Stomach smooth muscle (tissue), 2 donors: Measurements from ENCODE around the gene TMIE.
"Not testable (repeated sequence)": the region's sequence is repeated elsewhere in the genome, so short reads cannot be mapped to it uniquely, and the experiment has no call there.

Experiments used
- H3K27ac ChIP-seq: one replicate; pipeline ENCODE4 v1.7.0; 2013; ENCODE audit warnings: mild to moderate bottlenecking, low read length, inconsistent platforms
- H3K27me3 ChIP-seq, 2 donors: one replicate each; pipeline ENCODE4 v1.7.0; 2013; ENCODE audit warnings: low read length in 2 of 2; ENCODE audit not compliant: insufficient read depth in 2 of 2, control insufficient read depth in 1 of 2
- H3K36me3 ChIP-seq, 2 donors: one replicate each; pipeline ENCODE4 v1.7.0; 2013; ENCODE audit warnings: low read length in 2 of 2; ENCODE audit not compliant: control insufficient read depth in 2 of 2, insufficient read depth in 2 of 2
- H3K4me1 ChIP-seq: one replicate; pipeline ENCODE4 v1.7.0; 2013; ENCODE audit warnings: low read length; ENCODE audit not compliant: control insufficient read depth, insufficient read depth
- H3K4me3 ChIP-seq, 2 donors: one replicate each; pipeline ENCODE4 v1.7.0; 2013; ENCODE audit warnings: low read length in 2 of 2
- H3K9ac ChIP-seq, 2 donors: one replicate each; pipeline ENCODE4 v1.7.0; 2013; ENCODE audit warnings: low read length in 2 of 2, mild to moderate bottlenecking in 1 of 2
- H3K9me3 ChIP-seq, 2 donors: one replicate each; pipeline ENCODE4 v1.7.0; 2013; ENCODE audit warnings: low read length in 2 of 2; ENCODE audit not compliant: control insufficient read depth in 2 of 2
- donor health status: healthy.
- donor health status: Pancreatic carcinoma.

TMIE gene

DNA sequence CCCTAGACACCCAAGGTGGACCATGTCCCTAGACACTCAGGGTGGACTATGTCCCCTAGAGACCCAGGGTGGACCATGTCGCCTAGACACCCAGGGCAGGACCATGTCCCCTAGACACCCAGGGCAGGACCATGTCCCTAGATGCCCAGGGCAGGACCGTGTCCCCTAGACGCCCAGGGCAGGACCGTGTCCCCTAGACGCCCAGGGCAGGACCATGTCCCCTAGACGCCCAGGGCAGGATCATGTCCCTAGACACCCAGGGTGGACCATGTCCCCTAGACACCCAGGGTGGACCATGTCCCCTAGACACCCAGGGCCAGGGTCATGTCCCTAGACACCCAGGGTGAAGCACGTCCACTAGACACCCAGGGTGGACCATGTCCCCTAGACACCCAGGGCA, 3.2 kb downstream of the TMIE start:
- H3K4me1 ChIP-seq = peaks cover 25% of the 10 kb centered on the region
- H3K9me3 ChIP-seq, H3K9ac ChIP-seq, H3K27ac ChIP-seq, H3K36me3 ChIP-seq, H3K4me3 ChIP-seq: not testable (repeated sequence)
- peaks cover 2 to 17% of the 10 kb centered on the region in 2 donors for H3K27me3 ChIP-seq

DNA sequence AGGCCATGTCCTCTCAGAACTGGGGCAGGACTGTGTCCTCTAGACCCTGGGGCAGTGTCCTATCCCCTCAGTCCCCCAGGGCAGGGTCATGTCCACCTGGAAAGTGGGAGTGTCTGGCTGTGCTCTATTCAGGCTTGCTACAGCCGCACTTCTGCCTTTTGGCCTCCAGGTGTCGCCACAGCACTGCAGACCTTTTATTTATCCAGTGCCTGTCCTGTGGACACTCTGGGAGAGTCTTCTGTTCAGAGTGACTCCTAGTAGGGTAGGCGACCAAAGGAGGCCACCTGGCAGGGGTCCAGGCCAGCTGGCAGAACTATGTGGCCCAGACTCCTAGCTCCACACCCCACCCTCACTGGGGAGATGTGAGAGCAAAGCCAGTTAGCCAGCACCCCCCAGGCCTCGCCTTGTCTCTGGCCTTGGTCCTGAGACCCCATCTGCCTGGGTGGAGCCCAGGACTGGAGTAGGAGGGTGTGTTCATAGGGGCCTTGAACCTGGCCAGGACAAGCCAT, 3.9 kb downstream of the TMIE start:
- no peak overlapping the region for H3K27ac ChIP-seq
- no peaks in the 10 kb centered on the region for H3K9me3 ChIP-seq
- no peak overlapping the region for H3K4me3 ChIP-seq
- H3K9ac ChIP-seq = no peak overlapping the region
- no peaks in the 10 kb centered on the region for H3K36me3 ChIP-seq
- H3K4me1 ChIP-seq = peaks cover 22% of the 10 kb centered on the region
- peaks cover 2 to 17% of the 10 kb centered on the region in 2 donors for H3K27me3 ChIP-seq

DNA sequence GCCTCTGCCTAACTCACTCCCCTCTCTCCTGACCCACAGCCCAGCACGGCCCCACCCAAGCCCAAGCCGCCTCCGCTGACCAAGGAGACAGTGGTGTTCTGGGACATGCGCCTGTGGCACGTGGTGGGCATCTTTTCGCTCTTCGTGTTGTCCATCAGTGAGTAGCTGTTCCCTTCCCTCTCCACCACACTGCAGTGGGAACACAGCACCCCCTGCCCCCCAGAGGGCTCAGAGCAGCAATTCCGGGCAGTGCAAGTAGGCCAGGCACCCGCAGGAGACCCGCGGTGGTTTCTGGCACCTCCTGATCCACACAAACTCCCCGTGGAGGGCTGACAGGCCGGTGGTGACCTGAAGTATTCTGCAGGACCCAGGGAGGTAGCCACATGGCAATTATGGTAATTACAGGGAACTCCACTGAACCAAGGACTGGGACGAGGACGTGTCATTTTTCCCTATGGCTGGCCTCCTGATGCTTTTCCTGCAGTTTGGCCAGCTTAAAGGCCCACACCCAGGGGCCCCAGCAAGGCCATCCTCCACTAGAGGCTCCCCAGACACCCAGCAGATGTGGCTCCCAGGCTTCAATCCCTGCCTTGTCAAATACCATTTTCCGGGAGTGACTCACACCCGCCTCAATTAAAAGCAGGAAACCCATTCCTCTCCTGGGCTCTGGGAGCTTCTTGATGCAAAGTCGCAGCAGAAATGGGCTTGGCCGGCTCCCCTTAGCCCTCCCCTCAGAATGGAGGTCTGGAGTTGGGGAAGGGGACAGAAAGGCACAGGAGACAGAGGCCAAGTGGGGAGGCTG, 4.8 kb downstream of the TMIE start:
- no peak overlapping the region for H3K4me3 ChIP-seq
- no peak overlapping the region for H3K9ac ChIP-seq
- H3K36me3 ChIP-seq = no peaks in the 10 kb centered on the region
- H3K27ac ChIP-seq = no peak overlapping the region
- H3K27me3 ChIP-seq = peaks cover 0 to 12% of the 10 kb centered on the region in 2 donors
- no peaks in the 10 kb centered on the region for H3K9me3 ChIP-seq
- H3K4me1 ChIP-seq = peaks cover 13% of the 10 kb centered on the region

DNA sequence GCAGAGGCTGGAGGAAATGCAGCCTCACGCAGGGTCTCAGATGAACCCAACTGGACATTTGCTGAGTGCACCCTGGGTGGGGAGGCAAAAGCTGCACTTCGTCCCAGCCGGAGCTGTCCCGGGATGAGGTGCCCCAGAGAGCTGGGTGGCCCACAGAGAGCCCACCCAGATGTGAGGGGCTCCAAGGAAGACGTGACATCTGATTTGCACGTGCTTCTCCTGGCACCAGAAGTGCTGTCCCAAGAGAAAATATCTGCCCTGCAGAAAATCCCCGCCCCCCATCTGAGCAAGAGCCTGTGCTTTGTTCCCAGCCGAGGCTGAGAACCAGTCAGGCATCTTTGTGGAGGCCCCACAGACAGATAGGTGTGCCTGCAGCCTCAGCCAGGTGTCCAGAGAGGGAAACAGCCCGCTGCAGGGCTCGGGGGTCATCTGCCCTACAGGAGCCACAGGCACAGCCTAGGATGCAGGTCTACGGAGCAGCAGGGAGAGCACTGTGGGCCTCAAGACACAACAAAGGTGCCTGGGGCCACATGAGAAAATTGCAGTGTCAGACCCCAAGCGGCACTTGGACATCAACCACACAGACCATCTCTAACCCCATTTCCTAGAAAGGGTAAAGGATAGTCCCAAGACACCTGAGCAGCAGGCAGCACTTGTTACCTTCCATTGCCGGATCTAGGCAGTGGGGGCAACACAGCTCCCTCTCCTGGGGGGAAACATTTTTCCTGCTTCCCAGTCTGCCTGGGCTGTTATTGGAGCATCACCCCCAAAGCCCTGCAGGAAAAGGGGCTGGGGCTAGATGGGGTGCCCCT, 5.8 kb downstream of the TMIE start:
- Histone ChIP-seq H3K4me1 (peaks cover 5% of the 10 kb centered on the region), H3K9ac (no peak overlapping the region), H3K27ac (no peak overlapping the region), H3K36me3 (no peaks in the 10 kb centered on the region), H3K9me3 (no peaks in the 10 kb centered on the region), H3K27me3 (peaks cover 0 to 6% of the 10 kb centered on the region in 2 donors), H3K4me3 (no peak overlapping the region)

DNA sequence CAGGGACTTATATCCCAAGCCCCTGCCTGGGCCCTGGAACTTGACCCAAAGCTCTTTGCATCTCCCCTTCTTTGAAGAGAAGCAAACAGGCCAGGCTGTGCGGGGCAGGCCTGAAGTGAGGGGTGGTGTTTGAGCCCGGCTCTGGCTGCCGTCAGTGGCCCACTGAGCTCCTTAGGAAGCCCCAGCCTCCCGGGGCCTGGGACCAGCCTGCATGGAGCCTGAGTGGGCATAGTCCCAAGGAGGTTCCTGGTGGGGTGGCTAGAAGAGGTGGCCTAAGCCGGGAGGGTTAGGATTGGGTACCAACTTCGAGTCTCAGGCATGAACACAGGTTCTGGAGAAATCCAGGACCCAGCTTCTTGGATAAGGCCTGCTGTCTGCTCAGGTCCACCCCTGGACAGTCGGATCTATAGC, 6.4 kb downstream of the TMIE start:
- no peak overlapping the region for H3K9ac ChIP-seq
- peaks cover 0 to 1% of the 10 kb centered on the region in 2 donors for H3K27me3 ChIP-seq
- H3K9me3 ChIP-seq = no peaks in the 10 kb centered on the region
- no peak overlapping the region for H3K4me3 ChIP-seq
- H3K4me1 ChIP-seq = peaks cover 5% of the 10 kb centered on the region
- no peaks in the 10 kb centered on the region for H3K36me3 ChIP-seq
- no peak overlapping the region for H3K27ac ChIP-seq

DNA sequence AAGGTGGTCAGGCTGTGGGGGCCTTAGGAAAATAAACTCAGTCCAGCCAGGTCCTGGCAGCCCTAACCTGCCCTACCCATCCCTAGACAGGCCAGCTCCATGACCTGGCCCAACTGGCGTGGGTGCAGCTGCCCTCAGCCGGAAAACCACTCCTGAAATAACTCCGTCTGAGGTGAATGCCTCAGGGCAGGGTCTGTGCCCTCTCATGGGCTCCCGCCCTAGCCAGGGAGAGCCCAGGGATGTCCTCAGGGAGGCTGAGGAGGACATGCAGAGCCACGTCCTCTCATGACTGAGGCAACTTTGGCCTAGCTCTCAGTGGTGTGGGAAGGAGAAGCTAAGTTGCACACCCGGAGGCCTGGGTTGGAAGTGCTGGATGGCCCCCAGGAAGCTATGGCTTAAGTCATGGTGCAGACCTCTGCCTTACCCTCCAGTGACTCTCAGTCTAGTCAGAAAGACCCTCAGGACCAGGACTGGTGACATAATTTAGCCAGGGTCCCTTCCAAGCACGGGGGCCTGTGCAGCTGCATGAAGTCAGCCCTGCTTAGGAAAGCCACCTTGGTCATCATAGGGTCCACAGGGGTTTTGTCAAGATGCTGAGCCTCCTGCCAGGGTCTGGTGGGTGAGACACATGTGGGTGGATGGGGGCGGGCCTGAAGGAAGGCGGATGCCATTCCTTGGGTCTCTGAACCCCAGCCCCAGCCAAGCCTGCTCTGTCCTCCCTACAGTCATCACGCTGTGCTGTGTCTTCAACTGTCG, 7.4 kb downstream of the TMIE start:
- Histone ChIP-seq H3K36me3 (no peaks in the 10 kb centered on the region), H3K4me1 (peaks cover 5% of the 10 kb centered on the region), H3K27me3 (no peaks in the 10 kb centered on the region), H3K27ac (no peak overlapping the region), H3K4me3 (no peak overlapping the region), H3K9ac (no peak overlapping the region), H3K9me3 (no peaks in the 10 kb centered on the region)

DNA sequence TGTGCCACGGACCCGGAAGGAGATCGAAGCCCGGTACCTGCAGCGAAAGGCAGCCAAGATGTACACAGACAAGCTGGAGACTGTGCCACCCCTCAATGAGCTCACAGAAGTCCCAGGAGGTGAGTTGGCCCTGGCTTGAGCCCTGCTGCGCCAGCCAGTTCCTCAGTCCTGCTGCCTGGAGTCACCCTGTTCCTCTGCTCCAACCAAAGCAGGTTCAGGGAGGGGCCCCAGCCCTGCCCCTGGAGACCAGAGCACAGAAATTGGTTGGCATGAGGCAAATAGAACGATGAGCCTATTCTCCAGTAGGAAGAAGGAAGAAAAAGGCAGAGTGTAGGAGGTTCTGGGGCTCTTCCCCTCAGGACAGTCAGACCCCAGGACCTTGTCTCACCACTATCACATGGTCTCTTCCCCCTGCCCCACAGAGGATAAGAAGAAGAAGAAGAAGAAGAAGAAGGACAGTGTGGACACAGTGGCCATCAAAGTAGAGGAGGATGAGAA, 8.0 kb downstream of the TMIE start:
- H3K4me1 ChIP-seq = peaks cover 5% of the 10 kb centered on the region
- H3K4me3 ChIP-seq = no peak overlapping the region
- H3K27ac ChIP-seq = no peak overlapping the region
- no peaks in the 10 kb centered on the region for H3K27me3 ChIP-seq
- no peaks in the 10 kb centered on the region for H3K9me3 ChIP-seq
- no peaks in the 10 kb centered on the region for H3K36me3 ChIP-seq
- H3K9ac ChIP-seq = no peak overlapping the region

DNA sequence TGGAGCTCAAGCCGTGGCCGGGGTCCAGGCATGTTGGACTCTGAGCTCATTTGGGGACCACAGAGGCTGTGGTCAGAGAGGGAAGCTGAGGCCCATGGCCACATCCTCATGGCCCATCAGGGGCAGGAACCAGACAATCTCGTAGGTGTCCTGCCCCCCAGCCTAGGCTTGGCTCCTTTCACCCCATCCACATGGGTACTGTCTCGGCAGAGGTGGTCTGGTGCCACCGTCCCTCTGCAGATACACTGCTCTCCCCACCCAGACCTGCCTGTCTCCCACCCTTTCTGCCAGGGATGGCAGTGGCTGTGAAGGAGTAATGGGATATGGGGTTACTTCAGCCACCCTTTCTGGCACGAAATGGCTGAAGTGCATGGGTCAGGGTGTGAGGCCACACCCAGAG, 8.5 kb downstream of the TMIE start:
- H3K27ac ChIP-seq = no peak overlapping the region

DNA sequence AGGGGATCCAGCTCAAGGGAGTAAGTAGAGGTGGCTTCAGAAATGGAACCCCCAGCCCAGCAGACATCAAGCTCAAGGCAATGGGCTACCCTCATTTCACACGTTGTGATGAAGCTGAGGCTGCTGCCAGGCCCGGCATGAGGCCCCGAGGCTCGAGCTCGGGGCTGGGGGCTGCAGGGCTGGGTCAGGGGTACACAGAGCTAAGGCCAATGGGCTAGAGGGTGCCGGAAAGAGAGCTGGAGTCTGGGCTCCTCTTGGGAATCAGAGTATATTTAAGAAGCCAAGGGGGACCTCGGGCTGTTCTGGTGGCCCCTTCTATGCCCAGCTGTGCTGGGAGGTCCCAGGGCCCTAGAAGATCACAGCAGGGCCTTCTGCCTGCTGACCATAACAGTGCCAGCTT, 9.0 kb downstream of the TMIE start:
- Histone ChIP-seq H3K36me3 (no peaks in the 10 kb centered on the region), H3K4me3 (no peak overlapping the region), H3K27me3 (no peaks in the 10 kb centered on the region), H3K9ac (no peak overlapping the region), H3K27ac (no peak overlapping the region), H3K4me1 (peaks cover under 1% of the 10 kb centered on the region), H3K9me3 (no peaks in the 10 kb centered on the region)

More for the DNA sequence above, 8.5 kb downstream of the TMIE start:
- Histone ChIP-seq H3K36me3 (no peaks in the 10 kb centered on the region), H3K9me3 (no peaks in the 10 kb centered on the region), H3K4me1 (peaks cover 4% of the 10 kb centered on the region), H3K9ac (no peak overlapping the region), H3K4me3 (no peak overlapping the region), H3K27me3 (no peaks in the 10 kb centered on the region)

DNA sequence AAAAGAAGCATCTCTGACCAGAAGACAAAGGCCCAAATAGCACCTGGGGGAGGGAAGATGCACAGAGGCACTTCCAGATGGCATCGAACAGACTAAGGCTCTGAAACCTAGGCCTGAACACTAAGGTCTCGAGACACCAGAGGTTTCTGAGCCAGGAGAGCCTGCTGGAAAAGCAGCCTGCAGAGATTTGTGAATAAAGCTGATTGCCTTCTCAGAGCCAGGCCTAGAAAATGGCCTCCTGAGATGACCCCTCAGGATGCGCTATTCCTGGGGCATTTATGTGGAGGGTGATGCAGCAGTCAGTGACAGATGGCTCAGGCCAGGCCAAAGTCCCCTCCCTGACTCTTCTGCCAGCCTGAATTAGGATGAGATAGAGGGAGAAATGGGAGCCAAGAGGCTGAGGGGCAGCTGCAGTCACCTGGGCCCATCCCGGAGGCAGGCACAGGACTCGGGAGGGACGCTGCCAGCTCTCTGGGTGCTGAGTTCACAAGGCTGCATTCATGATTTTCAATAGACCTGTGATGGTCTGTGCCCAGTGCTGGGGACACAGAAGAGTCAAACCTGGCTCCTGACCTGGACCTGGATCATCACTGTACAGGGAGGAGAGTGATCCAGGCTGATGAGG, 9.6 kb downstream of the TMIE start:
- no peaks in the 10 kb centered on the region for H3K4me1 ChIP-seq
- no peak overlapping the region for H3K9ac ChIP-seq
- H3K27me3 ChIP-seq = no peaks in the 10 kb centered on the region
- no peaks in the 10 kb centered on the region for H3K9me3 ChIP-seq
- H3K4me3 ChIP-seq = no peak overlapping the region
- no peak overlapping the region for H3K27ac ChIP-seq
- H3K36me3 ChIP-seq = no peaks in the 10 kb centered on the region
